Left ventricle myocardium inferior (tissue), 1 donor: ENCODE results near the gene CCDC6. TPM values are rescaled to one million over a fixed set of nuclear protein-coding genes. Genes with fewer than 3 reads are reported as not detected.

Source experiments
- DNase-seq: peaks from one replicate; pipeline ENCODE4 v3.0.0-alpha.2; 2020
- H3K27ac ChIP-seq: fragments of 200-600 bp; replicated peaks from 2 replicates; pipeline ENCODE4 v1.8.0; 2021
- H3K27me3 ChIP-seq: fragments of 200-600 bp; 2 replicates; pipeline ENCODE4 v1.8.0; 2021; ENCODE audit warnings: low read depth
- H3K36me3 ChIP-seq: fragments of 200-600 bp; 2 replicates; pipeline ENCODE4 v1.8.0; 2021
- H3K4me1 ChIP-seq: fragments of 200-600 bp; 2 replicates; pipeline ENCODE4 v1.8.0; 2021
- H3K4me3 ChIP-seq: fragments of 200-600 bp; 2 replicates; pipeline ENCODE4 v1.8.0; 2021; ENCODE audit warnings: mild to moderate bottlenecking, moderate library complexity
- H3K9me3 ChIP-seq: fragments of 200-600 bp; replicated peaks from 2 replicates; pipeline ENCODE4 v1.8.0; 2021
- CTCF ChIP-seq: fragments of 200-600 bp; IDR thresholded peaks from 2 replicates; pipeline ENCODE4 v1.8.0; 2021; ENCODE audit warnings: antibody characterized with exemption, mild to moderate bottlenecking, borderline replicate concordance
- intact Hi-C: fragments of 100-400 bp; cut with micrococcal nuclease; formaldehyde crosslinking; loops from one replicate; pipeline ENCODE4 v1.11.0; 2022
- total RNA-seq: library from RNA; stranded (reverse); fragmentation: NEBNext Ultra II Directional; extraction: Animal tissue kit (Norgen Biotek cat#: 25700); gene quantifications from one replicate; pipeline ENCODE4 v1.2.1, GENCODE V29; 2021
- donor health status: DM: no; HTN: yes; CAD: no; lungs with severe emphysema.

CCDC6 gene
- total RNA-seq, 1 donor from 2014 or later: 16.4 TPM

GRCh38 chr10:59838085-59838789 lies 68.1 kb downstream of the CCDC6 start:
- H3K9me3 ChIP-seq: no peaks in the 10 kb centered on the region
- H3K27me3 ChIP-seq: no peaks in the 10 kb centered on the region
- H3K4me3 ChIP-seq: no peak overlapping the region
- peaks cover 29% of the 10 kb centered on the region for H3K4me1 ChIP-seq
- intact Hi-C loops: no loop called here
- H3K27ac ChIP-seq: no peak overlapping the region
- TF ChIP-seq CTCF: no peak
- H3K36me3 ChIP-seq: no peaks in the 10 kb centered on the region
- no peak for DNase-seq

- H3K9me3 ChIP-seq: no peaks in the 10 kb centered on the region
- no peak overlapping the region for H3K27ac ChIP-seq
- TF ChIP-seq CTCF: no peak
- no peaks in the 10 kb centered on the region for H3K27me3 ChIP-seq
- no peak overlapping the region for H3K4me3 ChIP-seq
- no peak for DNase-seq
- peaks cover 25% of the 10 kb centered on the region for H3K4me1 ChIP-seq
- peaks cover 12% of the 10 kb centered on the region for H3K36me3 ChIP-seq
- intact Hi-C loops: no loop called here
Measured at GRCh38 chr10:59833810-59834209, 72.5 kb downstream of the CCDC6 start.

GRCh38 chr10:59832506-59832905 lies 73.8 kb downstream of the CCDC6 start:
- no peaks in the 10 kb centered on the region for H3K9me3 ChIP-seq
- no peak overlapping the region for H3K27ac ChIP-seq
- H3K4me1 ChIP-seq: peaks cover 25% of the 10 kb centered on the region
- no peak overlapping the region for H3K4me3 ChIP-seq
- intact Hi-C loops: no loop called here
- H3K36me3 ChIP-seq: peaks cover 12% of the 10 kb centered on the region
- DNase-seq: no peak
- no peaks in the 10 kb centered on the region for H3K27me3 ChIP-seq
- no peak for TF ChIP-seq CTCF

GRCh38 chr10:59831658-59832503 lies 74.5 kb downstream of the CCDC6 start:
- no peaks in the 10 kb centered on the region for H3K9me3 ChIP-seq
- H3K27ac ChIP-seq: no peak overlapping the region
- no peaks in the 10 kb centered on the region for H3K27me3 ChIP-seq
- TF ChIP-seq CTCF: no peak
- DNase-seq: no peak
- intact Hi-C loops: no loop called here
- H3K4me1 ChIP-seq: peaks cover 30% of the 10 kb centered on the region
- peaks cover 12% of the 10 kb centered on the region for H3K36me3 ChIP-seq
- H3K4me3 ChIP-seq: no peak overlapping the region

- Histone ChIP-seq H3K4me1 (peaks cover 40% of the 10 kb centered on the region), H3K9me3 (no peaks in the 10 kb centered on the region), H3K27ac (no peak overlapping the region), H3K4me3 (no peak overlapping the region), H3K36me3 (peaks cover 12% of the 10 kb centered on the region), H3K27me3 (no peaks in the 10 kb centered on the region)
- DNase-seq: peak; percentile 26
- intact Hi-C loops: no loop called here
- peak; percentile 88 for TF ChIP-seq CTCF
Measured at GRCh38 chr10:59830601-59831259, 75.6 kb downstream of the CCDC6 start.
